ENCODE data around the gene PRAMEF11.

GRCh38 chr1:12775443-12775842, 55.8 kb downstream of the PRAMEF11 start:
- no peak for TF ChIP-seq POLR2A (IDR thresholded peaks at IDR 0.05)
- TF ChIP-seq, protein P1, sequence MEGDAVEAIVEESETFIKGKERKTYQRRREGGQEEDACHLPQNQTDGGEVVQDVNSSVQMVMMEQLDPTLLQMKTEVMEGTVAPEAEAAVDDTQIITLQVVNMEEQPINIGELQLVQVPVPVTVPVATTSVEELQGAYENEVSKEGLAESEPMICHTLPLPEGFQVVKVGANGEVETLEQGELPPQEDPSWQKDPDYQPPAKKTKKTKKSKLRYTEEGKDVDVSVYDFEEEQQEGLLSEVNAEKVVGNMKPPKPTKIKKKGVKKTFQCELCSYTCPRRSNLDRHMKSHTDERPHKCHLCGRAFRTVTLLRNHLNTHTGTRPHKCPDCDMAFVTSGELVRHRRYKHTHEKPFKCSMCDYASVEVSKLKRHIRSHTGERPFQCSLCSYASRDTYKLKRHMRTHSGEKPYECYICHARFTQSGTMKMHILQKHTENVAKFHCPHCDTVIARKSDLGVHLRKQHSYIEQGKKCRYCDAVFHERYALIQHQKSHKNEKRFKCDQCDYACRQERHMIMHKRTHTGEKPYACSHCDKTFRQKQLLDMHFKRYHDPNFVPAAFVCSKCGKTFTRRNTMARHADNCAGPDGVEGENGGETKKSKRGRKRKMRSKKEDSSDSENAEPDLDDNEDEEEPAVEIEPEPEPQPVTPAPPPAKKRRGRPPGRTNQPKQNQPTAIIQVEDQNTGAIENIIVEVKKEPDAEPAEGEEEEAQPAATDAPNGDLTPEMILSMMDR (IDR thresholded peaks at IDR 0.05) = no peak

All from adrenal gland (tissue), 5 donors.